ENCODE measurements around the gene IL4. TPM values are rescaled to one million over a fixed set of nuclear protein-coding genes. Genes with fewer than 3 reads are reported as not detected.

Gene IL4
- total and polyA plus RNA-seq, 2 donors (not counting 3 experiments of a cell fraction or from before 2014, with no cell fraction given): not detected

DNA sequence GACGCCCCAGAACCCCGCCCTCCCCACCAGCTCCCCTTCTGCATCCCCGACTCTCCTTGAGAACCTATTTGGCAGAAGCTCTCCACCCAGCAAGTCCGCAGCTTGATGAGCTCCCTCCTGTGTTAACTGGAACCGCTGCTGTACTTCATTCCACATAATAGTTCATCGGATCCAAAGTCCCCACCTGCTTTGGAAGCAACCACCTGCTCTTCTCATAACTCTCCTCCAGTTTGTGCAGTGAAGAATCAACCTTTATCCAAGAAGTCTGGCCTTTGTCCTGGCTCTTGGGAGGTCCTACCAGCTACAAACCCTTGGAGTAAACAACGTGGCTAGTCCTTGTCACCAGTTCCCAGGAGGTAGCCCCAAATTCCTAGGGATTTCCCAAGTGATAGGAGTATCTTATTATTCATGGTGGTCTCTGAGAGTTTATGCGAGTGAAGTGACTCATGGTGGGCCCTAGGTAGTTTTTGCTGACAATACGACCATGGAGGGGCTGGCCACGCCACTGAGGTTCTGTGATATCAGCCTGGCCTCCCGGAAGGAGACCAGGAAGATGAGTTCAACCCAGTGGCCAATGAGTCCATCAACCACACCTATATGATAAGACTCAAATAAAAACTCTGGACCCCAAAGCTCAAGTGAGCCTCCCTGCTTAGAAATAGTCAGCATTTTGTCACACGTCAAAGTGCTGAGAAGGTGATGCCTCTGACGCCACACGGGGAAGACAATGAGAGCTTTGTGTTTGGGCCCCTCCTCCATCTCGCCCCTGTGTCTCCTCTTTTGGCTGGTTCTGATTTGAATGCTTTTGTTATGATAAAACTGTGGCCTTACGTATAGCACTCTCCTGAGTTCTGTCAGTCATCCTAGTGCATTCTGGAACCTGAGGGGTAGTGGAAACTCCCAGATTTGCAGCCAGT, 3.6 kb upstream of the IL4 start:
- CTCF ChIA-PET: interaction anchor here (0.8 to 1.4 kb wide), 3 partner anchors 10 to 20 kb away, joined by 3 read pairs; no protein-coding TSS in a partner anchor
- Histone ChIP-seq H3K9ac (replicated peaks; ENCODE audit: extremely low read depth, insufficient read depth, low read length) (no peak overlapping the region), H3K27me3 (ENCODE audit: control insufficient read depth in 2 of 2, insufficient read depth in 2 of 2, low read length in 2 of 2) (peaks cover 0 to 2% of the 10 kb centered on the region in 2 experiments), H4K20me1 (replicated peaks; ENCODE audit: control insufficient read depth, extremely low read depth, insufficient read depth, low read length) (no peaks in the 10 kb centered on the region), H3K4me3 (replicated peaks in 1 of 3; ENCODE audit: insufficient read depth in 1 of 3, low read depth in 1 of 3, low read length in 3 of 3) (no peak overlapping the region), H3K9me3 (replicated peaks; ENCODE audit: control insufficient read depth, insufficient read depth, low read length) (no peaks in the 10 kb centered on the region), H3K4me2 (ENCODE audit: insufficient read depth, low read length) (no peak overlapping the region), H3K4me1 (ENCODE audit: control insufficient read depth, extremely low read depth, insufficient read depth, low read length) (peaks cover 6% of the 10 kb centered on the region), H3K27ac (ENCODE audit: insufficient read depth, low read depth, low read length) (no peak overlapping the region), H3K36me3 (ENCODE audit: control insufficient read depth in 2 of 2, extremely low read depth in 1 of 2, insufficient read depth in 2 of 2, low read length in 2 of 2) (no peaks in the 10 kb centered on the region), H3K9me1 (replicated peaks; ENCODE audit: control insufficient read depth, extremely low read depth, insufficient read depth, low read length) (no peaks in the 10 kb centered on the region), H3K79me2 (ENCODE audit: control insufficient read depth, insufficient read depth, low read length) (no peaks in the 10 kb centered on the region), H2AFZ (ENCODE audit: low read depth, low read length) (no peak overlapping the region)
- POLR2A ChIA-PET: no interaction called here
- DNase-seq (ENCODE audit: low read depth, low spot score) (no peak), FAIRE-seq (peak; percentile 4)
- dilution Hi-C loops (cut with MboI; ENCODE audit: extremely low pct_ligation_motif_present, low sequenced_read_pairs): no loop called here
- TF ChIP-seq EZH2 (IDR thresholded peaks at IDR 0.05; ENCODE audit: borderline replicate concordance, low read depth, low read length, severe bottlenecking) (no peak), POLR2AphosphoS5 (IDR thresholded peaks at IDR 0.05; ENCODE audit: insufficient read depth, low read depth, low read length) (no peak), POLR2A (IDR thresholded peaks at IDR 0.05; ENCODE audit: low read depth, low read length) (no peak), GATA2 (IDR thresholded peaks at IDR 0.05; ENCODE audit: insufficient read depth, insufficient read length, low read depth, low read length) (no peak), MYC (IDR thresholded peaks at IDR 0.05; ENCODE audit: low read depth, low read length) (no peak), JUN (IDR thresholded peaks at IDR 0.05; ENCODE audit: borderline replicate concordance, insufficient read depth, insufficient read length, low read depth) (no peak), FOS (IDR thresholded peaks at IDR 0.05; ENCODE audit: borderline replicate concordance, insufficient read depth, low read length) (no peak)
- TF ChIP-seq, protein P1, sequence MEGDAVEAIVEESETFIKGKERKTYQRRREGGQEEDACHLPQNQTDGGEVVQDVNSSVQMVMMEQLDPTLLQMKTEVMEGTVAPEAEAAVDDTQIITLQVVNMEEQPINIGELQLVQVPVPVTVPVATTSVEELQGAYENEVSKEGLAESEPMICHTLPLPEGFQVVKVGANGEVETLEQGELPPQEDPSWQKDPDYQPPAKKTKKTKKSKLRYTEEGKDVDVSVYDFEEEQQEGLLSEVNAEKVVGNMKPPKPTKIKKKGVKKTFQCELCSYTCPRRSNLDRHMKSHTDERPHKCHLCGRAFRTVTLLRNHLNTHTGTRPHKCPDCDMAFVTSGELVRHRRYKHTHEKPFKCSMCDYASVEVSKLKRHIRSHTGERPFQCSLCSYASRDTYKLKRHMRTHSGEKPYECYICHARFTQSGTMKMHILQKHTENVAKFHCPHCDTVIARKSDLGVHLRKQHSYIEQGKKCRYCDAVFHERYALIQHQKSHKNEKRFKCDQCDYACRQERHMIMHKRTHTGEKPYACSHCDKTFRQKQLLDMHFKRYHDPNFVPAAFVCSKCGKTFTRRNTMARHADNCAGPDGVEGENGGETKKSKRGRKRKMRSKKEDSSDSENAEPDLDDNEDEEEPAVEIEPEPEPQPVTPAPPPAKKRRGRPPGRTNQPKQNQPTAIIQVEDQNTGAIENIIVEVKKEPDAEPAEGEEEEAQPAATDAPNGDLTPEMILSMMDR (IDR thresholded peaks at IDR 0.05; ENCODE audit: extremely low read depth in 1 of 2, insufficient read depth in 1 of 2, low read depth in 1 of 2, low read length in 2 of 2): no peak
- TF ChIP-seq, protein P2, sequence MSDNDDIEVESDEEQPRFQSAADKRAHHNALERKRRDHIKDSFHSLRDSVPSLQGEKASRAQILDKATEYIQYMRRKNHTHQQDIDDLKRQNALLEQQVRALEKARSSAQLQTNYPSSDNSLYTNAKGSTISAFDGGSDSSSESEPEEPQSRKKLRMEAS (IDR thresholded peaks at IDR 0.05; ENCODE audit: insufficient read depth, insufficient read length): no peak
- intact Hi-C loops (cut with micrococcal nuclease): no loop called here
- no TSS peak for BruUV-seq (replicated peaks)
